Lower lobe of right lung (tissue), 2 donors: ENCODE measurements around the gene FHIT. TPM values are rescaled to one million over a fixed set of nuclear protein-coding genes. Genes with fewer than 3 reads are reported as not detected.

Experiments used
- ATAC-seq, 2 donors: fragments of 200-7000 bp; cut with Tn5 transposase; one replicate each; pipeline ENCODE4 v1.9.1; 2020 to 2022; ENCODE audit warnings: mild to moderate bottlenecking in 2 of 2, moderate library complexity in 2 of 2
- DNase-seq: peaks from one replicate; pipeline ENCODE4 v3.0.0-alpha.2; 2020
- H3K27ac ChIP-seq: fragments of 200-600 bp; one replicate; pipeline ENCODE4 v1.8.0; 2022
- H3K27me3 ChIP-seq: fragments of 200-600 bp; one replicate; pipeline ENCODE4 v1.8.0; 2022; ENCODE audit warnings: low read depth
- H3K36me3 ChIP-seq: fragments of 200-600 bp; one replicate; pipeline ENCODE4 v1.8.0; 2022; ENCODE audit warnings: mild to moderate bottlenecking
- H3K4me1 ChIP-seq: fragments of 200-600 bp; one replicate; pipeline ENCODE4 v1.8.0; 2022
- H3K4me3 ChIP-seq: fragments of 200-600 bp; one replicate; pipeline ENCODE4 v1.8.0; 2022; ENCODE audit warnings: mild to moderate bottlenecking
- H3K9me3 ChIP-seq: fragments of 200-600 bp; one replicate; pipeline ENCODE4 v1.8.0; 2022
- CTCF ChIP-seq: fragments of 200-600 bp; IDR thresholded peaks from one replicate; pipeline ENCODE4 v1.8.0; 2022; ENCODE audit warnings: antibody characterized with exemption, mild to moderate bottlenecking
- intact Hi-C: fragments of 100-400 bp; cut with DNase I; formaldehyde crosslinking; loops from one replicate; pipeline ENCODE4 v1.11.0; 2022
- total RNA-seq: library from RNA; stranded (reverse); fragmentation: NEBNext Ultra II Directional; extraction: Animal tissue kit (Norgen Biotek cat#: 25700); gene quantifications from one replicate; pipeline ENCODE4 v1.2.1, GENCODE V29; 2021
- donor health status: DM: no; HTN: yes; CAD: no; lungs with severe emphysema.

The FHIT gene
- total RNA-seq, 1 donor from 2014 or later, result 10.3 TPM

DNA sequence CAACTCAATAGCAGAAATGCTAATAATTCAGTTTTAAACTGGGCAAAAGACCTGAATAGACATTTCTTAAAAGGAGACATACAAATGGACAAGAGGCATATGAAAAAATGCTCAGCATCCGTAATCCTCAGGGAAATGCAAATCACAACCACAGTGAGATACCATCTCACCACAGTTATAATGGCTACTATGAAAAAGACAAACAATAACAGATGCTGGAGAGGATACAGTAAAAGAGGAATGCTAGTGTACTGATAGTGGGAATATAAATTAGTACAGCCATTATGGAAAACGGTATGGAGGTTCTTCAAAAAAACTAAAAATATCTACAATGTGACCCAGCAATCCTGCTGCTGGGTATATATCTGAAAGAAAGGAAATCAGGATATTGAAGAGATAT, 367.2 kb downstream of the FHIT start:
- no peak overlapping the region for H3K4me3 ChIP-seq
- no peak for TF ChIP-seq CTCF
- peaks cover 12% of the 10 kb centered on the region for H3K9me3 ChIP-seq
- DNase-seq (no peak), ATAC-seq (no peak)
- no peaks in the 10 kb centered on the region for H3K4me1 ChIP-seq
- no peak overlapping the region for H3K27ac ChIP-seq
- intact Hi-C loops, result no loop called here
- no peaks in the 10 kb centered on the region for H3K27me3 ChIP-seq
- H3K36me3 ChIP-seq, result no peaks in the 10 kb centered on the region

GRCh38 chr3:60877188-60877587, 374.1 kb downstream of the FHIT start:
- H3K4me3 ChIP-seq, result no peak overlapping the region
- H3K27me3 ChIP-seq, result no peaks in the 10 kb centered on the region
- no peak for TF ChIP-seq CTCF

GRCh38 chr3:60870396-60870795, 380.9 kb downstream of the FHIT start:
- Histone ChIP-seq H3K4me1 (no peaks in the 10 kb centered on the region), H3K9me3 (no peaks in the 10 kb centered on the region), H3K4me3 (no peak overlapping the region), H3K27ac (no peak overlapping the region), H3K36me3 (no peaks in the 10 kb centered on the region), H3K27me3 (no peaks in the 10 kb centered on the region)
- DNase-seq (no peak), ATAC-seq (no peak)
- intact Hi-C loops, result no loop called here
- no peak for TF ChIP-seq CTCF

More at GRCh38 chr3:60877188-60877587, 374.1 kb downstream of the FHIT start:
- Histone ChIP-seq H3K9me3 (peaks cover 11% of the 10 kb centered on the region), H3K36me3 (no peaks in the 10 kb centered on the region), H3K27ac (no peak overlapping the region), H3K4me1 (no peaks in the 10 kb centered on the region)
- DNase-seq (no peak), ATAC-seq (no peak)
- intact Hi-C loops, result no loop called here

DNA sequence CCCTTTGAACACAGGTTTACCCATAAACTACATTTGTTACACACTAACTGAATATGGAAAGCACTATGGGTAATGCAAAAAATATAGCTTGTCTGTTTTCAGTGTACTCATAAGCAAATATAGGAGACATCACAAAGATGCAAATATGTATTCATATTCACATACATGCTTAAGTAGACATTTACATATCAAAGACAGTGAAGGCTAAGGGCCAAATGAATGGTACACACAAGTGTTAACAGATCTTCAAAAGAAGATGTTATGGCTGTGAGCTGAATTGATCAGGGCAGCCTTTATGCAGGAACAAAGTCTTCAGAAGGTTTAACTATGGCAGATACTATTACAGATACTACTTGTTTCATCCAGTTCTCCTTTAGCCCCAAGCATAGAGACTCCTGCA, 384.1 kb downstream of the FHIT start:
- intact Hi-C loops, result no loop called here
- TF ChIP-seq CTCF, result no peak
- ATAC-seq (no peak), DNase-seq (no peak)
- Histone ChIP-seq H3K36me3 (no peaks in the 10 kb centered on the region), H3K9me3 (no peaks in the 10 kb centered on the region), H3K27ac (no peak overlapping the region), H3K4me1 (no peaks in the 10 kb centered on the region), H3K4me3 (no peak overlapping the region), H3K27me3 (no peaks in the 10 kb centered on the region)

DNA sequence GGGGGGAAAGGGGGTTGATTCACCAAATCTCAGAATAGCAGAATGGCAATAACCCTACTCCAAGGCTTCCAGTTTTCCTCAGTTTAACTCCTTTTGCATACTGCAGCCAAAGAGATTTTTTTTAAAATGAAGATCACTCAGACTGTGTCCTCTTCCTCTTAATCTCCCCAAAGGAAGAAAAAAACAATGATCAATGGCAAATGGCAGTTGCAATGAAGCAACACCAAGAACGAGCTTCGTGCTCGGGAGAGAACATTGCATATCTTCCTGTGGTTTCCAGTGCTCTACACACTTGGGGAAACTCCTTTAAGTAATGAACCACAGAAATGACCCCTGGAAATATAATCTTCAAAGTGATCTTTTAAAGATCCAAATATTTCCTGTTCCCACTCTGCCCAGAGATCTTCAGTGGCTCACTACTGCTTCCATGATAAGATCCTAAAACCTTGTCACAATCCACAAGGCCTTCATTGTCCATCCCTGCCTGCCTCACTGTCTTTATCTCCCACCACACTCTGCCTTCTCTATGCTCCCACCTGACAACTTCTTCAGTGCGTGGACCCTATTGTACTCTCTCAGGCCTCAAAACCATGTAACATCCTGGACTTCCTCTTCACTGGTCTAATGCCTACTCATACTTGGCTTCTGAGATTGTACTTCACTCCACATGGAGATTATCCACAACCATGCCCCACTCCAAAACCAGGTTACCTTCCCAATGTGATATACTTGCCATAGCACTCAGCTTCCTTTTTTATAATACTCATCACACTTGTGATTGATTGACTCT, 394.8 kb downstream of the FHIT start:
- Histone ChIP-seq H3K27ac (no peak overlapping the region), H3K4me1 (no peaks in the 10 kb centered on the region), H3K27me3 (no peaks in the 10 kb centered on the region), H3K36me3 (no peaks in the 10 kb centered on the region), H3K4me3 (no peak overlapping the region), H3K9me3 (no peaks in the 10 kb centered on the region)
- DNase-seq, result no peak
- TF ChIP-seq CTCF, result no peak
- intact Hi-C loops, result no loop called here
- peak in 1 of 2 donors; percentile 12 for ATAC-seq
